Loucy (cell line): Measurements from ENCODE around the gene SUSD6.

ENCODE experiments used
- CTCF ChIP-seq: fragments of 200-600 bp; sonication (generic); conservative IDR thresholded peaks from 2 replicates; pipeline ENCODE4 v1.5.1; 2014; ENCODE audit warnings: mild to moderate bottlenecking, antibody characterized with exemption, low read length
- EZH2phosphoT487 ChIP-seq: fragments of 200-600 bp; IDR thresholded peaks from 2 replicates; pipeline ENCODE4 v1.6.1; 2018; ENCODE audit warnings: antibody characterized with exemption, mild to moderate bottlenecking, moderate library complexity, borderline replicate concordance

GRCh38 chr14:69567563-69567962 lies 43.8 kb upstream of the SUSD6 start:
- TF ChIP-seq CTCF, result no peak
- no peak for TF ChIP-seq EZH2phosphoT487
